Measurements from ENCODE around the gene ARHGAP42.

Gene ARHGAP42

DNA sequence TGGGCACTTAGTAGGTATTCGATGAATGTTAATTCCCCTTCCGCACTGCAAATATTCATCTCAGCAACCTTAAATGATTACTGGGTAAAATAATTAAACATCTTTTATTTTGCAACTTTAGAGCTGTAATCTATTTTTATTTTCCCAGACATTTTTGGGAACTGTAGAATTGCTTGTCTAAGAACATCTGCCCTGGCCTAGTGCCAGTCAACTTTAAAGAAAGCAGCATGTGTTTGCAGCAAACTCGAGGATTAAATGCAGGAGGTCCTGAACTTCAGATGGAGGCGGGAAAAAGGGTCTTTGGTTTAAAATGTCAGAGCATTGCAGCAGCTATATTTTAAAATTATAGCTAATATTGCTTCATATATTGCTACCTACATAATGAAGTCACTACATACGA lies 252.5 kb downstream of the ARHGAP42 start:
- TF ChIP-seq, protein P1, sequence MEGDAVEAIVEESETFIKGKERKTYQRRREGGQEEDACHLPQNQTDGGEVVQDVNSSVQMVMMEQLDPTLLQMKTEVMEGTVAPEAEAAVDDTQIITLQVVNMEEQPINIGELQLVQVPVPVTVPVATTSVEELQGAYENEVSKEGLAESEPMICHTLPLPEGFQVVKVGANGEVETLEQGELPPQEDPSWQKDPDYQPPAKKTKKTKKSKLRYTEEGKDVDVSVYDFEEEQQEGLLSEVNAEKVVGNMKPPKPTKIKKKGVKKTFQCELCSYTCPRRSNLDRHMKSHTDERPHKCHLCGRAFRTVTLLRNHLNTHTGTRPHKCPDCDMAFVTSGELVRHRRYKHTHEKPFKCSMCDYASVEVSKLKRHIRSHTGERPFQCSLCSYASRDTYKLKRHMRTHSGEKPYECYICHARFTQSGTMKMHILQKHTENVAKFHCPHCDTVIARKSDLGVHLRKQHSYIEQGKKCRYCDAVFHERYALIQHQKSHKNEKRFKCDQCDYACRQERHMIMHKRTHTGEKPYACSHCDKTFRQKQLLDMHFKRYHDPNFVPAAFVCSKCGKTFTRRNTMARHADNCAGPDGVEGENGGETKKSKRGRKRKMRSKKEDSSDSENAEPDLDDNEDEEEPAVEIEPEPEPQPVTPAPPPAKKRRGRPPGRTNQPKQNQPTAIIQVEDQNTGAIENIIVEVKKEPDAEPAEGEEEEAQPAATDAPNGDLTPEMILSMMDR (IDR thresholded peaks at IDR 0.05; ENCODE audit: insufficient read depth, missing control alignments): no peak
- DNase-seq (ENCODE audit: insufficient read length, low spot score): no peak
- FAIRE-seq: no peak

DNA sequence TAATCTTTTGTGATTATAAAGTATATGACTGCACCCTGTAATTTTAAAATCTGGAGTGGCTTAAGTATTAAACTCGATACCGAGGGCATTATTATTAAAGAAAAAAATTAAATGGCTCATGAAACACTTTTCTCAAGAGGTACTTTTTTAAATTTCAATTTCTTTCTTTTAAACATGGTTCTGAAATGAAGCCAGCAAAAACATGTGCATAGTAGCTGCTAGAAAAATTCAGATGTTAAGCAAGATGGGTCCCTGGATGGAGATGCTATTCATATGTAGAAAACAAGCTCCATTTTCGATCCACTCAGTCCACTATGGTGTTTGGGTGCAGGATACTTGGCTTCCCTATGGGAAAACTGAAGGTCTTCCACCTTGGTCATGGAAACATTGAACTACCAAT lies 253.0 kb downstream of the ARHGAP42 start:
- TF ChIP-seq, protein P1 (IDR thresholded peaks at IDR 0.05; ENCODE audit: insufficient read depth, missing control alignments): no peak
- no peak for DNase-seq (ENCODE audit: insufficient read length, low spot score)
- no peak for FAIRE-seq

DNA sequence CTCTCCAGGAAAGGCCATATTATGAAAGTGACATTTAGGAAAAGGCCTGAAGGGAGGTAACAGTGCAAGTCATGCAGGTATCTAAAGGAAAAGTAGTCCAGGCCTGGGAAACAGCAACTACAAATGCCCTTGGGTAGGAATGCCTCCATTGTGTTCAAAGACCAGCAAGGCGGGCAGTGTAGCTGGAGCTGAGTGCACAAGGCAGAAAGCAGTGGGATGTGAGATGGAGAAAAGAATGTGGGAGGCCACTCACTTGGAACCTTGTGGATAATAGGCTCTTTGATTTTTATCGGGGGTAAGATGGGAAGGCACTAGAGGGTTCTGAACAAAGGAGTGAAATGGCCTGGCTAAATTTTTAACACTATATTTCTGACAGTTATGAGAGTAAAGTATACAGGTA lies 253.9 kb downstream of the ARHGAP42 start:
- TF ChIP-seq, protein P1 (IDR thresholded peaks at IDR 0.05; ENCODE audit: insufficient read depth, missing control alignments): no peak
- FAIRE-seq (no peak), DNase-seq (ENCODE audit: insufficient read length, low spot score) (no peak)

DNA sequence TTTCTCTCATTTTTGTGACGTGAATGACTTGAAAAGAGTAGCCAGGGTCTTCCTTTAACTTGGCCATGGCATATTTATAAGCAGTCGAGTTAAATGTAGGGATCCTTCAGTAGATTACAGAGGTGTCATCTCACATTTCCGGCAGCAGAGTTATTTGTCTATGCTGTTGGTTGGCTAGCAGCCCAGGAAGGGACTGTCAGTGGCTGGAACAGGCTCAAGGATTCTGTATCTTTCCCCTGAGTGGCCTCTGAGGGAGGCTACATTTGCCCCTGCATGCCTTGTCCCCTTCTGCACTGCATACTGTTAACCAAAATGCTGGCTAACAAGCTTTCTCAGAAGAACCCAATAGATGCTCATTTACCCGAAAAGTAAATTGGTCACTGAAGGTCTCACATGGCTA lies 254.9 kb downstream of the ARHGAP42 start:
- DNase-seq (ENCODE audit: insufficient read length, low spot score): no peak
- FAIRE-seq: no peak
- TF ChIP-seq, protein P1 (IDR thresholded peaks at IDR 0.05; ENCODE audit: insufficient read depth, missing control alignments): no peak

DNA sequence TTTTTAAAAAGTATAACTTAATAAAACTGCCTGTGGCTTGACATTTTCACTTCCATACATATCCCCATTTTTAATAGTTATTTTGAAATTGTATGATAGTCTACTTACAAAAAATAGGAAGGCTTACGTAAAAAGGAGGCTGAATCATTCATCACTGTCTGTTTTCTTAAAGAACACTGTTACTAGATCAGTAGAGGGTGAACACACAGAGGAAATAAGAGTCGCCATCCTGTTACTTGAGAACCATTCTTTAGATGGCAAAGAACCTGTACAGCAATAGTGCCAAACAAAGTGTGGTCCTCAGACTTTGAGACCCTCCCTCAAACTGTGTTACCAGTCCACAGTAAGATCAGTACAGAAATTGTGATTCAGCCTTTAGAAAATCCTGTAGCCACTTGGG lies 261.8 kb downstream of the ARHGAP42 start:
- TF ChIP-seq, protein P1 (IDR thresholded peaks at IDR 0.05; ENCODE audit: insufficient read depth, missing control alignments): no peak
- no peak for DNase-seq (ENCODE audit: insufficient read length, low spot score)
- FAIRE-seq: no peak

DNA sequence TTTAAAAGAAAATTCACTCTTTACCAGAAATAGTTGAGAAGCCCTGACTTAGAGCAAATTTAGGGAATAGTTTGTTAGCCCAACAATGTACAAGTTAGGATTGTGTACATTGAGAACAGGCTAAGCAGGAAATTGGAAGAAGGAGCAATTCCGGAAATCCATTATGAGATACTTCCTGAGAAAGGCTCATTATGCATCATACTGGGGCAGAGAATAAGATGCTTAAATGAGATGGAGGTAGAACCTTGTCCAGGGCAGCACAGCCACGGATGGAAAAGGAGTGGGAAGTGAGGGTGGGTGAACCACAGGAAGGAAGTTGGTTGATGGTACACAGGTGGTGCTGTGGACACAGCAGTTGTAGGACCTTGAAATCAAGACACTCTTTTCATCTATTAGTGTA lies 262.4 kb downstream of the ARHGAP42 start:
- FAIRE-seq: no peak

DNA sequence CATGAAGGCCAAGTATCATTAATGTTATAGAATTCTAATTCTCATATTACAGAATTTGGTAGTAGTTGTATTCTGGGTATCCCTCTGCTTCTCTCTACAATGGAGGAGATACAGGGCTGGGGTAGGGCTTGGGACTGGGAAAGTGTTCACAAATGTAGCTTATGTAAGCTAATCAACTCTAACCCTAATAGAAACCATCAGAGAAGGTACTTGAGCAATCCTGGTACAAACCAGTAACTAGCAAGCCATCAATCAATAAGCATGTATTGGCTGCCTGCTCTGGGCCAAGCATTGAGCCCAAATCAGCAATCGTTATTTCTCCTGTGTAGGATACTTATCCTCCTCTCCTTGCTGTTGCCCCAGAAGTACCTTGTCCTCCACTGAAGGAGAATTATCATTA lies 268.2 kb downstream of the ARHGAP42 start:
- no peak for FAIRE-seq
- TF ChIP-seq, protein P1 (IDR thresholded peaks at IDR 0.05; ENCODE audit: insufficient read depth, missing control alignments): no peak

More for the DNA sequence above, 262.4 kb downstream of the ARHGAP42 start:
- no peak for DNase-seq (ENCODE audit: insufficient read length, low spot score)
- TF ChIP-seq, protein P1 (IDR thresholded peaks at IDR 0.05; ENCODE audit: insufficient read depth, missing control alignments): no peak

More for the DNA sequence above, 268.2 kb downstream of the ARHGAP42 start:
- no peak for DNase-seq (ENCODE audit: insufficient read length, low spot score)
